ENCODE data around the gene C12orf42.

Gene C12orf42

GRCh38 chr12:103269946-103270345 is 225.8 kb downstream of the C12orf42 start:
- no peak for DNase-seq (ENCODE audit: low read depth, low spot score)

- DNase-seq (ENCODE audit: low read depth, low spot score), result no peak
Observed at GRCh38 chr12:103268831-103269514, 226.8 kb downstream of the C12orf42 start.

- DNase-seq (ENCODE audit: low read depth, low spot score), result no peak
Observed at GRCh38 chr12:103257763-103258162, 238.0 kb downstream of the C12orf42 start.
